SHP77 treated with DMSO at 0.1 percent for 48 hours (cell line): ENCODE data around the gene NTM.

Source experiments
- DNase-seq: peaks from one replicate; lab custom pipeline; 2025; lab: John Stamatoyannopoulos, UW

The NTM gene

DNA sequence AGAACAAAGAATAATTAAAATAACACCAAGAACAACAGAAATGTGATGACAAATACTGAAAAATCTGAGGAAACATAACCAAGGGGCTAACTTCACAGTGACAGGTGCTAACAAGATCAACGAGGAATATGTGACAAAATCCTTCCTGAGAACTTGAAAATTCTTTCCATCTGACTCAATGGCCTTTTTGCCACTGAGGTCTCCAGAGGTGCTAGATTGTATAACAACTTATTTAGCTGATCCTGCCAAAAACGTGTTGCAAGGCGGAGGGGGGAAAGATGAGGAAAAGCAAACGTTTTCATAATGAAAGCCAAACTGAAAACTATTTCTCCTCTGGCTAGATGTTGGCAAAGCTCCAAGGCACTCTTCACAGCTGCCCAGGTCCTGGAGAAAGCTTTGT lies 364.5 kb downstream of the NTM start:
- DNase-seq = no peak

DNA sequence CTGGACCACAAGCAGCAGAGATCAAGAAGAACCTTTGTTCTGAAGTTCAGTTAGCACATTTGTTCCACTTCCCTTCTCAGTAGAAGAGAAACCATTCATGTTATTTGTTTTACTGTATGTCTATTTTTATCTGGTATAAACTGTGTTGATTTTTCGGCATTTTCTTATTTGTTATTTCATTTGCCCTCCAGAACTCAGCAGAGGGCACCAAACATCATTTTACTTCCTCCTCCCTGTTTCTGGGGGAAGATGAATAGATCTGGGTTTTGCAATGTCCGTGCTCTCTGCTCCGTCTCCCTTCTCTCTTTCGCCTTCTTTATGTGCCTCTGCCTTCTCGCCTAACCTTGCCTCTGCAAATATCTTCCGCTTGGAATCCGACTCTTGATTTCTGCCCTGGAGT lies 366.9 kb downstream of the NTM start:
- DNase-seq = no peak

DNA sequence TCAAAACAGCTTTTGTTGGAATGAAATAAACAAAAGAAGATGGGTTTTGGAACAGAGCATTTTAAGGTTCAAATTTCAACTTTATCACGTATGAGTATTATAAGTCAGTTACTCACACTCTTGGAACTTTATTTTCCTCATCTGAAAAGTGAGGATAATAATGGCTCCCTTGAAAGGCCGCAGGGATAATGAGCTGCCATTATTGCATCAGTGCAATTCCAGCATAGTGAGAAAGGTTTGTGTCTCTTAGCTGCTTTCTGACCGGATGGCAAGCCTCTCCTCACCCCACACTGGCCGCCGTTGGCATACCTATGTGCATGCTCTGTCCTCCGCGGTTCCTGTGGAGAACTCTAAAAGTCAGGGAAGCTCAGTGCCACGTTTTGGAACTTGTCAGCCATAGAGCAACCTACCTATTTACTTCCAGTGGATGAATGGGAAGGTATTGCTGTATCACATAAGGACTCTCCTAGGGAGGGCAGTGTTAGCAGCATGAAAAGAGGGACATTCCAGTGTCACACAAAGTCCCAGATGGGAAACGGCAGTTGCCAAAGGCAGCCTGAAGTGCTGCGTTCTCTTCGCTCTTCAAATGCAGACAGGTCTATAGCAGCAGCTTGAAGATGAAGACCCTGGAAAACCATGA lies 368.9 kb downstream of the NTM start:
- no peak for DNase-seq

GRCh38 chr11:131744847-131745246 lies 374.4 kb downstream of the NTM start:
- DNase-seq = no peak

GRCh38 chr11:131745405-131745804 lies 375.0 kb downstream of the NTM start:
- no peak for DNase-seq

GRCh38 chr11:131746201-131746600 lies 375.8 kb downstream of the NTM start:
- DNase-seq = no peak

- peak; percentile 6 for DNase-seq
Measured at GRCh38 chr11:131748151-131749050, 378.0 kb downstream of the NTM start.

GRCh38 chr11:131749101-131749500 lies 378.7 kb downstream of the NTM start:
- DNase-seq = no peak

- DNase-seq = no peak
Measured at GRCh38 chr11:131750152-131750551, 379.7 kb downstream of the NTM start.

DNA sequence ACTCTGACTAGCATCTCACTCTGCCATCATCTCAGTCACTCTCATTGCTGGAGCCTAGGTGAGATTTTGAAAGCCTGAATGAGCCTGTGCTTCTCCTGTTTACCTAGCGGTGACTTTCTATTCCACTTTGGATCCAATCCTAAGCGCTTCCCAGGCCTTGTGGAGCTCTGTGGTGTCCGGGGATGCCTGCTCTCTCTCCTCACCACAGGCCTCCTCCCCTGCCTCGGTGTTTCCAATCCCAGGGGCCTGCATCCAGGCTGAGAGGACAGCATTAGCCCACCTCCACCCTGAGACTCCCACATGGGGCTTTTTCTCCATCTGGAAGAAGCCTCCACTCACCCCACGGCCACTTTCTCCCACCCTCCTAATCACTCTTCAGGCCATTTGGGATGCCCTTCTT lies 380.3 kb downstream of the NTM start:
- no peak for DNase-seq

GRCh38 chr11:131754671-131755070 lies 384.3 kb downstream of the NTM start:
- no peak for DNase-seq

- DNase-seq = no peak
Measured at GRCh38 chr11:131756479-131757110, 386.2 kb downstream of the NTM start.

DNA sequence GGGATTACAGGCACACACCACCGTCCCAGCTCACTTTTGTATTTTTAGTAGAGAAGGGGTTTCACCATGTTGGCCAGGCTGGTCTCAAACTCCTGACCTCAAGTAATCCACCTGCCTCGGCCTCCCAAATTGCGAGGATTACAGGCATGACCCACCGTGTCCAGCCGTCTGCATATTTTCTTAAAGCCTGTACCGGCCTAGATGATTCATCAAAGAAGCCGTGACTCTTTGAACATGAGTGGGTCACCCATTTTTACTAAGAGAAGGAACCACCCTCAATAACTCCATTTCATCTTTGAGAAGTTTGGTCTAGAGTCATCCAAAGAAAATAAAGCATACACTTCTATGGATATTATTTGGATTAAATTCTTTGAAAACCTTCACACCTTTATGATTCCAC lies 388.3 kb downstream of the NTM start:
- no peak for DNase-seq

- DNase-seq = no peak
Measured at GRCh38 chr11:131759140-131759539, 388.7 kb downstream of the NTM start.

- no peak for DNase-seq
Measured at GRCh38 chr11:131760091-131761061, 390.0 kb downstream of the NTM start.

DNA sequence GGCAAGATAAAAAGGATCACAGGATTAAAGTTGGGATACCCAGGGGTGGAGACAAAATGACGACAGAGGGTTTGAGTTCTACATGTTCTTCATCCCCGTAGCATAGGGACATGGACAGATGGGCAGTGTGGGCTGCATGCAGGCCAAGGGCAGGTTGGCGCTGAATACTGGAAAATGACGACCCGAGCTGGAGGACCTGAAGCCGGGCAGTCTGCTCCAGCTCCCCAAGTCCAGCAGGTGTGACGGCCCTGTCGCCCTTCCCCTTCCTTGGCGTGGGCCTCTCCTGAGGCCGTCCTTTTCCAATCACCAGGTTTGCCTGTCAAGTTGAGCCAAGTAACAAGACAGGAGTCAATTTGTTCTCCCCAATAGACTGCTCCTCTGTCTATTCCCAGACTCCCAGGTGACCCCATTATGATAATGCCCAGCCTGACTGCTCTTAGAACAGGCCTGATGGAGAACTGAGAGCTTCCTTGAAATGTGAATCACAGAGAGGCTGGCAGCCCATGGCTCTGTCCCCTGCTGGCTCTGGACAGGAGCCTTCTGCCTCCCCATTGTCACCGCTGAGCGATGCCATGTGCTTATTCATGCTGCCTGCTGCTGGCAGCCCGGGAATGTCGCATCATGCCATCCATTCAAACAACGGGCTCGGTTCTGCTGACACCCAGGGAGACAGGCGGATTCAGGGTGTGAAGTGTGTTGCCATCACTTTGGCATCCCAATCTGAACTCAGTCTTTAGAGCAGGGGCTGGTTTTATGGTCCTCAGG lies 392.1 kb downstream of the NTM start:
- DNase-seq = no peak

GRCh38 chr11:131763193-131763890 lies 392.9 kb downstream of the NTM start:
- DNase-seq = no peak

- DNase-seq = no peak
Measured at GRCh38 chr11:131764126-131764525, 393.7 kb downstream of the NTM start.

DNA sequence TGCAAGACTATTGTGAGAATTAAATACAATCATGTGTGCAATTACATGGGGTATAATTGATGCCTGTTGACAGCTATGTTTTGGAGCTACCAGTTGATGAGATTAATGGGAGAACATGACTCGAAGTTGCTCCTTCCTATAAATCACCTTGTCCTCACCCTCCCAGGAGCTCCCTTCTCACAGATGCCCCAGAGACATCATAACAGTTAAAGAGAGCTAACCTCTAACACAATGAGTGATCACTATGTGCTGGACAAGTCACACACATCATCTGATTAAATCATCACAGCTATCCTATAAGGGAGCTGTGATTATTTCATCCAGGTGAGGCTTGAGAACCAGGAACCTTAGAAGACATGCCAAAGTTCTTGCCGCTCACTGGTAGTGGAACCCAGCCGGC lies 394.2 kb downstream of the NTM start:
- DNase-seq = no peak

DNA sequence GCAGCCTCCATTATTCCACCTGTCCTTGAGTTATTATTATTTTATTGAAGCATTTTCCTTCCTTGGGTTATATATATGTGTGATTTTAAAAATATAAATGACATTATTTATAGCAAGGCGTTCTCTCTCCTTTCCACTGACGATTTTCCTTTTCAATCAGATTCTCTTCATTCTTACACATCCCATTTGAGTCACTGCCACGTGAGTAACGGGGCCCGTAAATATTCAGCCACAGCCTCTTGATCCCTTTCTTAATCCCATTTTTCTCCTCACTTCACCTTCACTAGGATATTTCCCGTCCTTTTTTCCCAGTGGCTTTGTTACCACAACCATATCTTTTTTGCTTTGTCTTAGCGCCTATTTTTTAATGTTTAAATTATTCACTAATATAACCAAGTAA lies 396.2 kb downstream of the NTM start:
- DNase-seq = no peak
